ENCODE measurements around the gene TP73. TPM values are rescaled to one million over a fixed set of nuclear protein-coding genes. Genes with fewer than 3 reads are reported as not detected.

TP73 gene
- total RNA-seq, 1 experiment from 2014 or later, result 19.2 TPM

GRCh38 chr1:3636080-3636479 is 16.2 kb upstream of the TP73 start (continued):
- TF ChIP-seq, protein P1, sequence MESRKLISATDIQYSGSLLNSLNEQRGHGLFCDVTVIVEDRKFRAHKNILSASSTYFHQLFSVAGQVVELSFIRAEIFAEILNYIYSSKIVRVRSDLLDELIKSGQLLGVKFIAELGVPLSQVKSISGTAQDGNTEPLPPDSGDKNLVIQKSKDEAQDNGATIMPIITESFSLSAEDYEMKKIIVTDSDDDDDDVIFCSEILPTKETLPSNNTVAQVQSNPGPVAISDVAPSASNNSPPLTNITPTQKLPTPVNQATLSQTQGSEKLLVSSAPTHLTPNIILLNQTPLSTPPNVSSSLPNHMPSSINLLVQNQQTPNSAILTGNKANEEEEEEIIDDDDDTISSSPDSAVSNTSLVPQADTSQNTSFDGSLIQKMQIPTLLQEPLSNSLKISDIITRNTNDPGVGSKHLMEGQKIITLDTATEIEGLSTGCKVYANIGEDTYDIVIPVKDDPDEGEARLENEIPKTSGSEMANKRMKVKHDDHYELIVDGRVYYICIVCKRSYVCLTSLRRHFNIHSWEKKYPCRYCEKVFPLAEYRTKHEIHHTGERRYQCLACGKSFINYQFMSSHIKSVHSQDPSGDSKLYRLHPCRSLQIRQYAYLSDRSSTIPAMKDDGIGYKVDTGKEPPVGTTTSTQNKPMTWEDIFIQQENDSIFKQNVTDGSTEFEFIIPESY (IDR thresholded peaks at IDR 0.05; ENCODE audit: extremely low read depth, insufficient replicate concordance, low read length), result no peak

- BruUV-seq (replicated peaks), result no TSS peak
- no peak for TF ChIP-seq SIN3A (IDR thresholded peaks at IDR 0.05; ENCODE audit: low read depth)
- TF ChIP-seq EZH2 (IDR thresholded peaks at IDR 0.05), result no peak
- TF ChIP-seq CEBPB (IDR thresholded peaks at IDR 0.05; ENCODE audit: low read depth), result no peak
- TF ChIP-seq ZFX (IDR thresholded peaks at IDR 0.05), result no peak
- no peak for TF ChIP-seq ELF1 (IDR thresholded peaks at IDR 0.05; ENCODE audit: borderline replicate concordance, low read depth)
- no peak for TF ChIP-seq JUND (IDR thresholded peaks at IDR 0.05)
- TF ChIP-seq POLR2A (IDR thresholded peaks at IDR 0.05; ENCODE audit: borderline replicate concordance, extremely low read depth, insufficient read depth, insufficient read length), result no peak
- TF ChIP-seq, protein P2, sequence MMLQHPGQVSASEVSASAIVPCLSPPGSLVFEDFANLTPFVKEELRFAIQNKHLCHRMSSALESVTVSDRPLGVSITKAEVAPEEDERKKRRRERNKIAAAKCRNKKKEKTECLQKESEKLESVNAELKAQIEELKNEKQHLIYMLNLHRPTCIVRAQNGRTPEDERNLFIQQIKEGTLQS (IDR thresholded peaks at IDR 0.05), result no peak
- TF ChIP-seq, protein P3, sequence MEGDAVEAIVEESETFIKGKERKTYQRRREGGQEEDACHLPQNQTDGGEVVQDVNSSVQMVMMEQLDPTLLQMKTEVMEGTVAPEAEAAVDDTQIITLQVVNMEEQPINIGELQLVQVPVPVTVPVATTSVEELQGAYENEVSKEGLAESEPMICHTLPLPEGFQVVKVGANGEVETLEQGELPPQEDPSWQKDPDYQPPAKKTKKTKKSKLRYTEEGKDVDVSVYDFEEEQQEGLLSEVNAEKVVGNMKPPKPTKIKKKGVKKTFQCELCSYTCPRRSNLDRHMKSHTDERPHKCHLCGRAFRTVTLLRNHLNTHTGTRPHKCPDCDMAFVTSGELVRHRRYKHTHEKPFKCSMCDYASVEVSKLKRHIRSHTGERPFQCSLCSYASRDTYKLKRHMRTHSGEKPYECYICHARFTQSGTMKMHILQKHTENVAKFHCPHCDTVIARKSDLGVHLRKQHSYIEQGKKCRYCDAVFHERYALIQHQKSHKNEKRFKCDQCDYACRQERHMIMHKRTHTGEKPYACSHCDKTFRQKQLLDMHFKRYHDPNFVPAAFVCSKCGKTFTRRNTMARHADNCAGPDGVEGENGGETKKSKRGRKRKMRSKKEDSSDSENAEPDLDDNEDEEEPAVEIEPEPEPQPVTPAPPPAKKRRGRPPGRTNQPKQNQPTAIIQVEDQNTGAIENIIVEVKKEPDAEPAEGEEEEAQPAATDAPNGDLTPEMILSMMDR (IDR thresholded peaks at IDR 0.05 in 2 of 3, conservative IDR thresholded peaks at IDR 0.05 in 1 of 3; ENCODE audit: borderline replicate concordance in 1 of 3, insufficient read depth in 1 of 3, low read depth in 2 of 3, low read length in 2 of 3), result no peak
- TF ChIP-seq YY1 (IDR thresholded peaks at IDR 0.05; ENCODE audit: extremely low read depth, insufficient replicate concordance, low read depth, low read length), result no peak
- no peak for TF ChIP-seq TCF7L2 (IDR thresholded peaks at IDR 0.05; ENCODE audit: borderline replicate concordance, extremely low read depth, insufficient read depth, insufficient read length)
- TF ChIP-seq EZH2phosphoT487 (IDR thresholded peaks at IDR 0.05; ENCODE audit: borderline replicate concordance), result no peak
- Histone ChIP-seq H4K20me1 (ENCODE audit: insufficient read depth) (no peaks in the 10 kb centered on the region), H3K9me2 (ENCODE audit: insufficient read depth) (no peaks in the 10 kb centered on the region), H3K9me3 (ENCODE audit: control insufficient read depth in 1 of 2, insufficient read depth in 1 of 2, low read depth in 1 of 2, low read length in 2 of 2) (no peaks in the 10 kb centered on the region), H3K36me3 (ENCODE audit: control insufficient read depth in 1 of 2, insufficient read depth in 2 of 2, low read length in 2 of 2) (peaks cover 14 to 46% of the 10 kb centered on the region in 2 experiments; a peak in 3 of 4 replicates), H3K9ac (ENCODE audit: low read length) (no peak overlapping the region), H2AFZ (ENCODE audit: low read depth, low read length, poor library complexity, severe bottlenecking) (no peak overlapping the region), H3K79me2 (ENCODE audit: insufficient read depth, low read length) (no peaks in the 10 kb centered on the region; the same call in 1 of the 2 replicates), H3K4me3 (replicated peaks in 1 of 2; ENCODE audit: low read depth in 1 of 2, low read length in 2 of 2) (no peak overlapping the region), H3K27ac (ENCODE audit: low read depth, low read length) (no peak overlapping the region), H3K4me2 (ENCODE audit: low read length) (no peak overlapping the region), H3K27me3 (ENCODE audit: insufficient read depth, low read length) (no peaks in the 10 kb centered on the region), H3K4me1 (ENCODE audit: control insufficient read depth in 1 of 2, insufficient read depth in 2 of 2, low read length in 2 of 2) (no peaks in the 10 kb centered on the region)
- RAD21 ChIA-PET (ENCODE audit: low non-redundant PET in 1 of 2, low total read pairs in 2 of 2, uncharacterized antibody in 2 of 2, unreplicated experiment in 2 of 2), result no interaction called here
- POLR2A ChIA-PET, result no interaction called here
- intact Hi-C loops (cut with micrococcal nuclease), result no loop called here
- no peak for ATAC-seq
- CTCF ChIA-PET, result no interaction called here
- DNase-seq (ENCODE audit: low read depth, low spot score), result no peak
Measured at GRCh38 chr1:3636531-3636930, 15.8 kb upstream of the TP73 start.
